Stimulated activated CD4-positive, alpha-beta T cell treated with anti-CD3 and anti-CD28 coated beads, Interleukin-4, amount 100 ng/mL, for 24 hours (primary cell): ENCODE results near the gene PPM1H.
"Not testable (repeated sequence)": the region's sequence is repeated elsewhere in the genome, so short reads cannot be mapped to it uniquely, and the experiment has no call there.

Experiments
- DNase-seq: peaks from one replicate; pipeline ENCODE4 v3.0.0-alpha.2; 2020

PPM1H gene

GRCh38 chr12:62903151-62903550, 31.8 kb downstream of the PPM1H start:
- DNase-seq = no peak

- DNase-seq = no peak
Observed at GRCh38 chr12:62900686-62901272, 34.2 kb downstream of the PPM1H start.

- DNase-seq = no peak
Observed at GRCh38 chr12:62899568-62900390, 35.2 kb downstream of the PPM1H start.

GRCh38 chr12:62898526-62898925, 36.4 kb downstream of the PPM1H start:
- no peak for DNase-seq

- DNase-seq = no peak
Observed at GRCh38 chr12:62895351-62895877, 39.5 kb downstream of the PPM1H start.

GRCh38 chr12:62893276-62893675, 41.7 kb downstream of the PPM1H start:
- DNase-seq = no peak

- DNase-seq = no peak
Observed at GRCh38 chr12:62891805-62892549, 43.0 kb downstream of the PPM1H start.

- DNase-seq = no peak
Observed at GRCh38 chr12:62888454-62889110, 46.4 kb downstream of the PPM1H start.

- no peak for DNase-seq
Observed at GRCh38 chr12:62886796-62887195, 48.2 kb downstream of the PPM1H start.

GRCh38 chr12:62885242-62885641, 49.7 kb downstream of the PPM1H start:
- DNase-seq = no peak

- not testable (repeated sequence) for DNase-seq
Observed at GRCh38 chr12:62884832-62885231, 50.1 kb downstream of the PPM1H start.

- DNase-seq = no peak
Observed at GRCh38 chr12:62882696-62883095, 52.3 kb downstream of the PPM1H start.

GRCh38 chr12:62882140-62882539, 52.8 kb downstream of the PPM1H start:
- no peak for DNase-seq

GRCh38 chr12:62879691-62880090, 55.3 kb downstream of the PPM1H start:
- no peak for DNase-seq

GRCh38 chr12:62879228-62879627, 55.7 kb downstream of the PPM1H start:
- not testable (repeated sequence) for DNase-seq

GRCh38 chr12:62878211-62878610, 56.7 kb downstream of the PPM1H start:
- DNase-seq = no peak

GRCh38 chr12:62876938-62877548, 57.9 kb downstream of the PPM1H start:
- DNase-seq = no peak

- DNase-seq = no peak
Observed at GRCh38 chr12:62873826-62874448, 61.0 kb downstream of the PPM1H start.

GRCh38 chr12:62873116-62873825, 61.7 kb downstream of the PPM1H start:
- no peak for DNase-seq

- DNase-seq = no peak
Observed at GRCh38 chr12:62868820-62869219, 66.1 kb downstream of the PPM1H start.

GRCh38 chr12:62866451-62867082, 68.4 kb downstream of the PPM1H start:
- DNase-seq = no peak
